WTC11 (cell line): ENCODE data around the gene DDX28. TPM values are rescaled to one million over a fixed set of nuclear protein-coding genes. Genes with fewer than 3 reads are reported as not detected.

Source experiments
- ATAC-seq: fragments of 200-7000 bp; cut with Tn5 transposase; 2 replicates; pipeline ENCODE4 v1.10.0; 2021; ENCODE audit warnings: mild to moderate bottlenecking, moderate library complexity
- CTCF ChIA-PET: fragments of 300-600 bp; sonication (Branson Sonifier 250); formaldehyde crosslinking; loops from one replicate; lab custom pipeline; 2021; ENCODE audit warnings: antibody characterized with exemption; lab: Charles Lee
- POLR2A ChIA-PET: fragments of 350-600 bp; sonication (Branson Sonifier 250); formaldehyde crosslinking; loops from one replicate; lab custom pipeline; 2021; ENCODE audit warnings: antibody characterized with exemption; lab: Charles Lee
- DNase-seq: peaks from one replicate; pipeline ENCODE4 v3.0.0; 2021; ENCODE audit warnings: low spot score
- H3K27ac Mint-ChIP-seq: 2 replicates; pipeline ENCODE4 v1.8.0; 2021; ENCODE audit warnings: mixed read lengths
- H3K27me3 Mint-ChIP-seq: 2 replicates; pipeline ENCODE4 v1.8.0; 2021; ENCODE audit warnings: low read depth, mild to moderate bottlenecking, moderate library complexity, mixed read lengths
- H3K36me3 Mint-ChIP-seq: 2 replicates; pipeline ENCODE4 v1.8.0; 2021; ENCODE audit warnings: mixed read lengths
- H3K4me1 Mint-ChIP-seq: 2 replicates; pipeline ENCODE4 v1.8.0; 2022; ENCODE audit warnings: mixed read lengths
- H3K4me3 Mint-ChIP-seq: 2 replicates; pipeline ENCODE4 v1.8.0; 2021; ENCODE audit warnings: mild to moderate bottlenecking, moderate library complexity, mixed read lengths
- H3K9me3 Mint-ChIP-seq: 2 replicates; pipeline ENCODE4 v1.8.0; 2021; ENCODE audit warnings: mixed read lengths
- ATF6 ChIP-seq: sonication (generic); formaldehyde crosslinking; IDR thresholded peaks from 2 replicates; pipeline ENCODE4 v1.8.1; 2023; ENCODE audit warnings: mild to moderate bottlenecking, missing genetic modification reagents
- ELF4 ChIP-seq: sonication (generic); formaldehyde crosslinking; IDR thresholded peaks from 2 replicates; pipeline ENCODE4 v1.8.1; 2022; ENCODE audit warnings: low read depth, mild to moderate bottlenecking, moderate library complexity, missing genetic modification reagents
- ERG ChIP-seq: fragments of 250-450 bp; sonication (Bioruptor Pico); IDR thresholded peaks from 2 replicates; pipeline ENCODE4 v1.8.0; 2021; ENCODE audit warnings: mild to moderate bottlenecking
- FOXP4 ChIP-seq: sonication (generic); formaldehyde crosslinking; IDR thresholded peaks from 2 replicates; pipeline ENCODE4 v1.8.0; 2022; ENCODE audit warnings: mild to moderate bottlenecking, missing genetic modification reagents
- IRF2 ChIP-seq: sonication (generic); formaldehyde crosslinking; IDR thresholded peaks from 2 replicates; pipeline ENCODE4 v1.8.0; 2022; ENCODE audit warnings: low read depth, missing genetic modification reagents, borderline replicate concordance
- JAZF1 ChIP-seq: fragments of 250-450 bp; sonication (Bioruptor Pico); IDR thresholded peaks from 2 replicates; pipeline ENCODE4 v1.9.0; 2021; ENCODE audit warnings: moderate library complexity, mild to moderate bottlenecking, inconsistent platforms
- NFE2L1 ChIP-seq: sonication (generic); formaldehyde crosslinking; IDR thresholded peaks from 2 replicates; pipeline ENCODE4 v1.8.1; 2023; ENCODE audit warnings: missing genetic modification reagents
- NR3C1 ChIP-seq: sonication (generic); formaldehyde crosslinking; conservative IDR thresholded peaks from 2 replicates; pipeline ENCODE4 v1.8.1; 2023; ENCODE audit warnings: low read depth, mild to moderate bottlenecking, missing genetic modification reagents
- PRDM15 ChIP-seq: sonication (generic); formaldehyde crosslinking; IDR thresholded peaks from 2 replicates; pipeline ENCODE4 v1.8.0; 2022; ENCODE audit warnings: missing genetic modification reagents
- SMAD3 ChIP-seq: sonication (generic); formaldehyde crosslinking; IDR thresholded peaks from 2 replicates; pipeline ENCODE4 v1.8.0; 2022; ENCODE audit warnings: missing genetic modification reagents, mild to moderate bottlenecking, borderline replicate concordance
- SP1 ChIP-seq: sonication (generic); formaldehyde crosslinking; conservative IDR thresholded peaks from 2 replicates; pipeline ENCODE4 v1.8.1; 2022; ENCODE audit warnings: missing genetic modification reagents
- ZMAT4 ChIP-seq: fragments of 250-450 bp; sonication (Bioruptor Pico); IDR thresholded peaks from 2 replicates; pipeline ENCODE4 v1.9.0; 2021; ENCODE audit warnings: mild to moderate bottlenecking
- ZNF138 ChIP-seq: sonication (generic); formaldehyde crosslinking; conservative IDR thresholded peaks from 2 replicates; pipeline ENCODE4 v1.8.1; 2022; ENCODE audit warnings: mild to moderate bottlenecking, moderate library complexity, missing genetic modification reagents
- ZNF263 ChIP-seq: sonication (generic); formaldehyde crosslinking; IDR thresholded peaks from 2 replicates; pipeline ENCODE4 v1.8.1; 2022; ENCODE audit warnings: low read depth, mild to moderate bottlenecking, moderate library complexity, missing genetic modification reagents
- ZNF425 ChIP-seq: fragments of 250-450 bp; sonication (Bioruptor Pico); conservative IDR thresholded peaks from 2 replicates; pipeline ENCODE4 v1.9.0; 2021; ENCODE audit warnings: mild to moderate bottlenecking
- total RNA-seq: library from RNA; stranded (reverse); gene quantifications from 3 replicates; pipeline ENCODE4 v1.2.3, GENCODE V29; 2021

The DDX28 gene
- total RNA-seq, 1 experiment from 2014 or later, result 15.2 TPM

GRCh38 chr16:68059804-68060203 lies 36.8 kb upstream of the DDX28 start:
- DNase-seq (no peak), ATAC-seq (no peak)
- Mint-ChIP-seq H3K36me3 (peaks cover 8% of the 10 kb centered on the region; the same call in 1 of the 2 replicates), H3K27ac (no peak overlapping the region), H3K27me3 (no peaks in the 10 kb centered on the region), H3K4me1 (no peaks in the 10 kb centered on the region), H3K9me3 (no peaks in the 10 kb centered on the region), H3K4me3 (no peak overlapping the region)
- ChIA-PET POLR2A (no interaction called here), CTCF (no interaction called here)
- TF ChIP-seq ELF4 (CRISPR knock-in tag), result no peak
- no peak for TF ChIP-seq ZNF263
- TF ChIP-seq FOXP4 (CRISPR knock-in tag), result no peak
- no peak for TF ChIP-seq ZNF138 (CRISPR knock-in tag)
- no peak for TF ChIP-seq SMAD3 (CRISPR knock-in tag)
- TF ChIP-seq PRDM15, result no peak
- TF ChIP-seq ATF6, result no peak
- TF ChIP-seq IRF2 (CRISPR knock-in tag), result no peak
- TF ChIP-seq ZNF425, result no peak
- TF ChIP-seq NR3C1, result no peak
- no peak for TF ChIP-seq NFE2L1 (CRISPR knock-in tag)
- TF ChIP-seq ERG, result no peak
- no peak for TF ChIP-seq ZMAT4 (CRISPR knock-in tag)
- TF ChIP-seq JAZF1, result no peak
- TF ChIP-seq SP1 (CRISPR knock-in tag), result no peak
